Adrenal gland (tissue), 12 donors: Measurements from ENCODE around the gene SETBP1. TPM values are rescaled to one million over a fixed set of nuclear protein-coding genes. Genes with fewer than 3 reads are reported as not detected.

ENCODE experiments used
- DNase-seq, 7 donors: peaks; one replicate each; pipeline ENCODE4 v3.0.0-alpha.2; 2019 to 2020
- H3K27ac ChIP-seq, 5 donors: fragments of 200-600 bp; sonication (generic) in 4 of 5; 1 replicate in 3 of 5; 2 replicates in 2 of 5; pipeline versions ENCODE4 v1.5.1 to v1.8.0; 2016 to 2020; ENCODE audit warnings: mild to moderate bottlenecking in 1 of 5
- H3K27me3 ChIP-seq: fragments of 200-600 bp; 2 replicates; pipeline ENCODE4 v1.8.0; 2021
- H3K36me3 ChIP-seq, 2 donors: fragments of 200-600 bp; replicated peaks in 1 of 2; 1 replicate in 1 of 2; 2 replicates in 1 of 2; pipeline versions ENCODE4 v1.5.1 to v1.8.0; 2018 to 2022
- H3K4me1 ChIP-seq, 2 donors: fragments of 200-600 bp; replicated peaks in 1 of 2; 1 replicate in 1 of 2; 2 replicates in 1 of 2; pipeline versions ENCODE4 v1.5.1 to v1.8.0; 2018 to 2021
- H3K4me3 ChIP-seq, 4 donors: fragments of 200-600 bp; sonication (generic) in 3 of 4; one replicate each; pipeline ENCODE4 v1.5.1; 2016 to 2018
- H3K9me3 ChIP-seq, 3 donors: fragments of 200-600 bp; sonication (generic) in 1 of 3; replicated peaks in 1 of 3; 1 replicate in 2 of 3; 2 replicates in 1 of 3; pipeline versions ENCODE4 v1.5.1 to v1.8.0; 2016 to 2021
- CTCF ChIP-seq, 6 experiments: fragments of 450-650 bp in 4 of 6; fragments of 200-600 bp in 2 of 6; sonication (generic) in 1 of 6; IDR thresholded peaks; 1 replicate in 5 of 6; 2 replicates in 1 of 6; pipeline versions ENCODE4 v1.5.1 to v1.8.0; 2016 to 2021; ENCODE audit warnings: antibody characterized with exemption in 6 of 6, mild to moderate bottlenecking in 2 of 6, moderate library complexity in 1 of 6
- POLR2A ChIP-seq, 2 donors: fragments of 450-650 bp; IDR thresholded peaks; one replicate each; pipeline ENCODE4 v1.6.1; 2017; ENCODE audit warnings: antibody characterized with exemption in 2 of 2, mild to moderate bottlenecking in 2 of 2, moderate library complexity in 1 of 2
- WGBS, 4 donors: extraction: QIAGEN DNeasy Blood & Tissue Kit in 2 of 4; methylation state at CpG; one replicate each; pipeline versions ENCODE4 v1.1.5 to v1.1.7; 2013 to 2017; 5-methylcytosine and 5-hydroxymethylcytosine counted together
- intact Hi-C, 2 donors: fragments of 100-400 bp; cut with DNase I; formaldehyde crosslinking; loops; one replicate each; pipeline versions ENCODE4 v1.14.1 to v1.15.0; 2022 to 2023
- polyA plus RNA-seq, 3 donors: library from polyadenylated mRNA; stranded (reverse); fragments of 200-250 nt in 2 of 3; fragments of 350-450 nt in 1 of 3; fragmentation: Illumina TruSeq in 1 of 3; extraction: RNeasy Lipid Tissue Mini Kit (QIAGEN cat#74804) in 1 of 3; gene quantifications; one replicate each; pipeline ENCODE4 v1.2.3, GENCODE V29; 2013 to 2014
- total RNA-seq, 9 donors: library from RNA; depleted of rRNA in 4 of 9; stranded (reverse); fragments of >200 nt in 4 of 9; fragments of 120-200 nt in 1 of 9; fragmentation: NEBNext Ultra II Directional in 1 of 9; extraction: Animal tissue kit (Norgen Biotek cat#: 25700) in 1 of 9; gene quantifications; one replicate each; pipeline versions ENCODE4 v1.1.0 to v1.2.4, GENCODE V29; 2013 to 2023
- donor health status: healthy with polysubstance abuse.
- donor health status: Bipolar disorder and iron deficiency.
- donor health status: DM: yes; HTN: yes; CAD: no.
- donor health status: DM: no; HTN: no; CAD: no.
- donor health status: DM: no; HTN: no; CAD: no.
- donor health status: DM: yes; HTN: yes; CAD: no.

The SETBP1 gene
- total and polyA plus RNA-seq, 12 donors = 1.2 to 18.0 (median 9.4) TPM

GRCh38 chr18:44730803-44731529, 50.3 kb downstream of the SETBP1 start:
- no peaks in the 10 kb centered on the region for H3K27me3 ChIP-seq
- no peak for TF ChIP-seq CTCF (IDR thresholded peaks at IDR 0.05)
- no peak for TF ChIP-seq POLR2A (IDR thresholded peaks at IDR 0.05)
- DNase-seq = no peak
- no peak overlapping the region for H3K4me3 ChIP-seq
- H3K27ac ChIP-seq = no peak overlapping the region
- no peaks in the 10 kb centered on the region for H3K36me3 ChIP-seq
- intact Hi-C loops = no loop called here
- H3K9me3 ChIP-seq = no peaks in the 10 kb centered on the region
- WGBS, 4 donors = 83 to 87% (median 86%) methylated on average over 7 of the region's 7 CpGs
- peaks cover 0 to 7% of the 10 kb centered on the region in 2 donors for H3K4me1 ChIP-seq

GRCh38 chr18:44731530-44732237, 51.0 kb downstream of the SETBP1 start:
- intact Hi-C loops = no loop called here
- H3K4me3 ChIP-seq = no peak overlapping the region
- no peak overlapping the region for H3K27ac ChIP-seq
- no peak for DNase-seq
- TF ChIP-seq CTCF (IDR thresholded peaks at IDR 0.05) (no peak), POLR2A (IDR thresholded peaks at IDR 0.05) (no peak)
- no peaks in the 10 kb centered on the region for H3K27me3 ChIP-seq
- 81 to 82% (median 81%) methylated on average over 9 of the region's 9 CpGs for WGBS, 4 donors
- H3K9me3 ChIP-seq = no peaks in the 10 kb centered on the region
- H3K4me1 ChIP-seq = peaks cover 0 to under 1% of the 10 kb centered on the region in 2 donors
- H3K36me3 ChIP-seq = no peaks in the 10 kb centered on the region

- DNase-seq = no peak
- no peaks in the 10 kb centered on the region for H3K9me3 ChIP-seq
- 81 to 89% (median 84%) methylated on average over 9 of the region's 9 CpGs for WGBS, 4 donors
- no peaks in the 10 kb centered on the region for H3K27me3 ChIP-seq
- no peaks in the 10 kb centered on the region for H3K4me1 ChIP-seq
- no peak overlapping the region for H3K27ac ChIP-seq
- no peak for TF ChIP-seq CTCF (IDR thresholded peaks at IDR 0.05)
- no peak for TF ChIP-seq POLR2A (IDR thresholded peaks at IDR 0.05)
- H3K36me3 ChIP-seq = no peaks in the 10 kb centered on the region
- H3K4me3 ChIP-seq = no peak overlapping the region
- intact Hi-C loops = no loop called here
Measured at GRCh38 chr18:44732238-44732563, 51.5 kb downstream of the SETBP1 start.

- Histone ChIP-seq H3K4me3 (no peak overlapping the region), H3K36me3 (no peaks in the 10 kb centered on the region), H3K4me1 (no peaks in the 10 kb centered on the region), H3K27me3 (no peaks in the 10 kb centered on the region), H3K27ac (no peak overlapping the region), H3K9me3 (no peaks in the 10 kb centered on the region)
- 76 to 92% (median 86%) methylated on average over 5 of the region's 5 CpGs for WGBS, 4 donors
- intact Hi-C loops = no loop called here
- no peak for DNase-seq
- TF ChIP-seq CTCF (IDR thresholded peaks at IDR 0.05) = no peak
- no peak for TF ChIP-seq POLR2A (IDR thresholded peaks at IDR 0.05)
Measured at GRCh38 chr18:44732599-44732998, 51.9 kb downstream of the SETBP1 start.
